Measurements from ENCODE around the gene VPS50.

Gene VPS50

GRCh38 chr7:93211228-93211818 lies 20.8 kb upstream of the VPS50 start:
- H3K27me3 ChIP-seq (ENCODE audit: control insufficient read depth, insufficient read depth, low read length): no peaks in the 10 kb centered on the region

GRCh38 chr7:93212881-93213280 lies 19.3 kb upstream of the VPS50 start:
- H3K4me3 ChIP-seq (ENCODE audit: low read depth, low read length): no peak overlapping the region

More at GRCh38 chr7:93211228-93211818, 20.8 kb upstream of the VPS50 start:
- H3K9me3 ChIP-seq (ENCODE audit: control insufficient read depth, insufficient read depth, low read length): no peaks in the 10 kb centered on the region
- H3K27ac ChIP-seq (ENCODE audit: low read depth, low read length): no peak overlapping the region
- no peak overlapping the region for H3K4me3 ChIP-seq (ENCODE audit: low read depth, low read length)
- no peak overlapping the region for H3K9ac ChIP-seq (ENCODE audit: low read depth, low read length)
- H3K4me1 ChIP-seq (ENCODE audit: control insufficient read depth, insufficient read depth, low read length): no peaks in the 10 kb centered on the region
- no peaks in the 10 kb centered on the region for H3K36me3 ChIP-seq (ENCODE audit: control insufficient read depth, insufficient read depth, low read length)

GRCh38 chr7:93218997-93219827 lies 13.0 kb upstream of the VPS50 start:
- H3K4me1 ChIP-seq (ENCODE audit: control insufficient read depth, insufficient read depth, low read length): no peaks in the 10 kb centered on the region
- H3K4me3 ChIP-seq (ENCODE audit: low read depth, low read length): no peak overlapping the region
- H3K27me3 ChIP-seq (ENCODE audit: control insufficient read depth, insufficient read depth, low read length): no peaks in the 10 kb centered on the region
- H3K9ac ChIP-seq (ENCODE audit: low read depth, low read length): no peak overlapping the region
- H3K9me3 ChIP-seq (ENCODE audit: control insufficient read depth, insufficient read depth, low read length): no peaks in the 10 kb centered on the region
- H3K36me3 ChIP-seq (ENCODE audit: control insufficient read depth, insufficient read depth, low read length): no peaks in the 10 kb centered on the region
- no peak overlapping the region for H3K27ac ChIP-seq (ENCODE audit: low read depth, low read length)

More at GRCh38 chr7:93212881-93213280, 19.3 kb upstream of the VPS50 start:
- H3K9ac ChIP-seq (ENCODE audit: low read depth, low read length): no peak overlapping the region
- H3K27ac ChIP-seq (ENCODE audit: low read depth, low read length): no peak overlapping the region
- H3K9me3 ChIP-seq (ENCODE audit: control insufficient read depth, insufficient read depth, low read length): no peaks in the 10 kb centered on the region
- H3K4me1 ChIP-seq (ENCODE audit: control insufficient read depth, insufficient read depth, low read length): no peaks in the 10 kb centered on the region
- H3K36me3 ChIP-seq (ENCODE audit: control insufficient read depth, insufficient read depth, low read length): no peaks in the 10 kb centered on the region
- H3K27me3 ChIP-seq (ENCODE audit: control insufficient read depth, insufficient read depth, low read length): no peaks in the 10 kb centered on the region

- Histone ChIP-seq H3K4me3 (ENCODE audit: low read depth, low read length) (no peak overlapping the region), H3K27ac (ENCODE audit: low read depth, low read length) (no peak overlapping the region), H3K9ac (ENCODE audit: low read depth, low read length) (no peak overlapping the region)
Observed at GRCh38 chr7:93219868-93220267, 12.3 kb upstream of the VPS50 start.

GRCh38 chr7:93226310-93226709 lies 5.9 kb upstream of the VPS50 start, which contains the start of gene HEPACAM2:
Gene HEPACAM2, minus strand, starts transcription at chr7:93226469.
- Histone ChIP-seq H3K27me3 (ENCODE audit: control insufficient read depth, insufficient read depth, low read length) (no peaks in the 10 kb centered on the region), H3K27ac (ENCODE audit: low read depth, low read length) (no peak within 1 kb of the TSS)

More at GRCh38 chr7:93219868-93220267, 12.3 kb upstream of the VPS50 start:
- no peaks in the 10 kb centered on the region for H3K4me1 ChIP-seq (ENCODE audit: control insufficient read depth, insufficient read depth, low read length)
- H3K9me3 ChIP-seq (ENCODE audit: control insufficient read depth, insufficient read depth, low read length): no peaks in the 10 kb centered on the region
- H3K27me3 ChIP-seq (ENCODE audit: control insufficient read depth, insufficient read depth, low read length): no peaks in the 10 kb centered on the region
- no peaks in the 10 kb centered on the region for H3K36me3 ChIP-seq (ENCODE audit: control insufficient read depth, insufficient read depth, low read length)

GRCh38 chr7:93228302-93228701 lies 3.9 kb upstream of the VPS50 start:
- Histone ChIP-seq H3K9me3 (ENCODE audit: control insufficient read depth, insufficient read depth, low read length) (no peaks in the 10 kb centered on the region), H3K27ac (ENCODE audit: low read depth, low read length) (no peak overlapping the region), H3K9ac (ENCODE audit: low read depth, low read length) (no peak overlapping the region), H3K36me3 (ENCODE audit: control insufficient read depth, insufficient read depth, low read length) (no peaks in the 10 kb centered on the region), H3K4me3 (ENCODE audit: low read depth, low read length) (no peak overlapping the region), H3K27me3 (ENCODE audit: control insufficient read depth, insufficient read depth, low read length) (no peaks in the 10 kb centered on the region), H3K4me1 (ENCODE audit: control insufficient read depth, insufficient read depth, low read length) (peaks cover 5% of the 10 kb centered on the region; the same call in 1 of the 2 replicates)

More at GRCh38 chr7:93226310-93226709, 5.9 kb upstream of the VPS50 start, which contains the start of gene HEPACAM2:
- Histone ChIP-seq H3K36me3 (ENCODE audit: control insufficient read depth, insufficient read depth, low read length) (no peaks in the 10 kb centered on the region), H3K4me1 (ENCODE audit: control insufficient read depth, insufficient read depth, low read length) (peaks cover 5% of the 10 kb centered on the region; the same call in 1 of the 2 replicates), H3K4me3 (ENCODE audit: low read depth, low read length) (no peak within 1 kb of the TSS), H3K9ac (ENCODE audit: low read depth, low read length) (no peak within 1 kb of the TSS), H3K9me3 (ENCODE audit: control insufficient read depth, insufficient read depth, low read length) (no peaks in the 10 kb centered on the region)

- H3K4me1 ChIP-seq (ENCODE audit: control insufficient read depth, insufficient read depth, low read length): peaks cover 5% of the 10 kb centered on the region; the same call in 1 of the 2 replicates
- no peaks in the 10 kb centered on the region for H3K36me3 ChIP-seq (ENCODE audit: control insufficient read depth, insufficient read depth, low read length)
- H3K27ac ChIP-seq (ENCODE audit: low read depth, low read length): peak overlapping the region; percentile 87
- no peaks in the 10 kb centered on the region for H3K9me3 ChIP-seq (ENCODE audit: control insufficient read depth, insufficient read depth, low read length)
- no peaks in the 10 kb centered on the region for H3K27me3 ChIP-seq (ENCODE audit: control insufficient read depth, insufficient read depth, low read length)
- H3K9ac ChIP-seq (ENCODE audit: low read depth, low read length): no peak overlapping the region
- peak overlapping the region; percentile 95 for H3K4me3 ChIP-seq (ENCODE audit: low read depth, low read length)
Observed at GRCh38 chr7:93231259-93231658, 907 bp upstream of the VPS50 start.

- H3K9me3 ChIP-seq (ENCODE audit: control insufficient read depth, insufficient read depth, low read length): no peaks in the 10 kb centered on the region
- H3K27me3 ChIP-seq (ENCODE audit: control insufficient read depth, insufficient read depth, low read length): no peaks in the 10 kb centered on the region
- H3K9ac ChIP-seq (ENCODE audit: low read depth, low read length): no peak overlapping the region
- H3K4me1 ChIP-seq (ENCODE audit: control insufficient read depth, insufficient read depth, low read length): peaks cover 5% of the 10 kb centered on the region; the same call in 1 of the 2 replicates
- H3K36me3 ChIP-seq (ENCODE audit: control insufficient read depth, insufficient read depth, low read length): no peaks in the 10 kb centered on the region
- peak overlapping the region; percentile 95 for H3K4me3 ChIP-seq (ENCODE audit: low read depth, low read length)
- no peak overlapping the region for H3K27ac ChIP-seq (ENCODE audit: low read depth, low read length)
Observed at GRCh38 chr7:93232673-93233018, 480 bp downstream of the VPS50 start.

GRCh38 chr7:93235541-93235940 lies 3.4 kb downstream of the VPS50 start:
- Histone ChIP-seq H3K36me3 (ENCODE audit: control insufficient read depth, insufficient read depth, low read length) (no peaks in the 10 kb centered on the region), H3K4me1 (ENCODE audit: control insufficient read depth, insufficient read depth, low read length) (no peaks in the 10 kb centered on the region; the same call in 1 of the 2 replicates), H3K9me3 (ENCODE audit: control insufficient read depth, insufficient read depth, low read length) (no peaks in the 10 kb centered on the region), H3K27ac (ENCODE audit: low read depth, low read length) (no peak overlapping the region), H3K9ac (ENCODE audit: low read depth, low read length) (no peak overlapping the region), H3K4me3 (ENCODE audit: low read depth, low read length) (no peak overlapping the region), H3K27me3 (ENCODE audit: control insufficient read depth, insufficient read depth, low read length) (no peaks in the 10 kb centered on the region)

- Histone ChIP-seq H3K27me3 (ENCODE audit: control insufficient read depth, insufficient read depth, low read length) (no peaks in the 10 kb centered on the region), H3K4me3 (ENCODE audit: low read depth, low read length) (no peak overlapping the region)
Observed at GRCh38 chr7:93238131-93238530, 6.0 kb downstream of the VPS50 start.

GRCh38 chr7:93238748-93239147 lies 6.6 kb downstream of the VPS50 start:
- Histone ChIP-seq H3K27me3 (ENCODE audit: control insufficient read depth, insufficient read depth, low read length) (no peaks in the 10 kb centered on the region), H3K4me1 (ENCODE audit: control insufficient read depth, insufficient read depth, low read length) (no peaks in the 10 kb centered on the region), H3K36me3 (ENCODE audit: control insufficient read depth, insufficient read depth, low read length) (0 out of 2 replicates have a peak, but pooled peaks cover 5% of the 10 kb centered on the region), H3K4me3 (ENCODE audit: low read depth, low read length) (no peak overlapping the region), H3K9ac (ENCODE audit: low read depth, low read length) (no peak overlapping the region), H3K27ac (ENCODE audit: low read depth, low read length) (no peak overlapping the region), H3K9me3 (ENCODE audit: control insufficient read depth, insufficient read depth, low read length) (no peaks in the 10 kb centered on the region)

More at GRCh38 chr7:93238131-93238530, 6.0 kb downstream of the VPS50 start:
- 0 out of 2 replicates have a peak, but pooled peaks cover 5% of the 10 kb centered on the region for H3K36me3 ChIP-seq (ENCODE audit: control insufficient read depth, insufficient read depth, low read length)
- no peaks in the 10 kb centered on the region for H3K4me1 ChIP-seq (ENCODE audit: control insufficient read depth, insufficient read depth, low read length)
- H3K9ac ChIP-seq (ENCODE audit: low read depth, low read length): no peak overlapping the region
- H3K27ac ChIP-seq (ENCODE audit: low read depth, low read length): no peak overlapping the region
- no peaks in the 10 kb centered on the region for H3K9me3 ChIP-seq (ENCODE audit: control insufficient read depth, insufficient read depth, low read length)

Measured in HUES48 (cell line).